Kidney (tissue), 14 donors: ENCODE measurements around the gene SPRR5. TPM values are rescaled to one million over a fixed set of nuclear protein-coding genes. Genes with fewer than 3 reads are reported as not detected.

ENCODE experiments used
- DNase-seq, 5 donors: peaks; one replicate each; pipeline ENCODE4 v3.0.0-alpha.2; 2013 to 2020
- FAIRE-seq: peaks from 2 replicates; lab custom pipeline; 2012; peaks lifted over from hg19 to GRCh38; lab: Jason Lieb, UNC
- H3K27ac ChIP-seq, 2 donors: one replicate each; pipeline ENCODE4 v1.7.0; 2013; ENCODE audit warnings: low read depth in 2 of 2, low read length in 2 of 2, inconsistent platforms in 1 of 2
- H3K27me3 ChIP-seq: one replicate; pipeline ENCODE4 v1.7.1; 2013; ENCODE audit warnings: low read length, inconsistent platforms; ENCODE audit not compliant: control insufficient read depth, insufficient read depth
- H3K36me3 ChIP-seq, 3 donors: one replicate each; pipeline versions ENCODE4 v1.7.0 to v1.7.1; 2013; ENCODE audit warnings: low read length in 3 of 3, control low read depth in 1 of 3, inconsistent platforms in 1 of 3; ENCODE audit not compliant: insufficient read depth in 3 of 3, control insufficient read depth in 2 of 3
- H3K4me1 ChIP-seq, 3 donors: one replicate each; pipeline versions ENCODE4 v1.7.0 to v1.7.1; 2013; ENCODE audit warnings: low read length in 3 of 3, inconsistent platforms in 1 of 3, low read depth in 1 of 3; ENCODE audit not compliant: control insufficient read depth in 2 of 3, insufficient read depth in 2 of 3
- H3K4me3 ChIP-seq, 3 donors: one replicate each; pipeline versions ENCODE4 v1.7.0 to v1.8.1; 2013; ENCODE audit warnings: low read length in 3 of 3, control low read depth in 1 of 3, inconsistent platforms in 1 of 3
- H3K9ac ChIP-seq, 3 donors: one replicate each; pipeline versions ENCODE4 v1.7.0 to v1.7.1; 2013; ENCODE audit warnings: low read length in 3 of 3, control low read depth in 1 of 3, inconsistent platforms in 1 of 3
- H3K9me3 ChIP-seq, 3 donors: one replicate each; pipeline versions ENCODE4 v1.7.0 to v1.7.1; 2013; ENCODE audit warnings: low read length in 3 of 3, control low read depth in 1 of 3, inconsistent platforms in 1 of 3; ENCODE audit not compliant: control insufficient read depth in 2 of 3, insufficient read depth in 1 of 3
- CTCF ChIP-seq: IDR thresholded peaks from 3 replicates; pipeline ENCODE4 v1.5.1; 2012; ENCODE audit warnings: mild to moderate bottlenecking, moderate library complexity, borderline replicate concordance; ENCODE audit not compliant: insufficient read depth; ENCODE audit errors: extremely low read depth
- intact Hi-C: fragments of 100-400 bp; cut with DNase I; formaldehyde crosslinking; loops from one replicate; pipeline ENCODE4 v1.11.1; 2022
- polyA plus RNA-seq: library from polyadenylated mRNA; stranded (reverse); fragments of 350-450 nt; fragmentation: Illumina TruSeq; extraction: RNeasy Lipid Tissue Mini Kit (QIAGEN cat#74804); gene quantifications from one replicate; pipeline ENCODE4 v1.2.3, GENCODE V29; 2014; ENCODE audit warnings: low read depth, low replicate concordance; ENCODE audit not compliant: insufficient read depth
- total RNA-seq: library from RNA; stranded (reverse); fragmentation: NEBNext Ultra II Directional; extraction: Animal tissue kit (Norgen Biotek cat#: 25700); gene quantifications from one replicate; pipeline ENCODE4 v1.2.1, GENCODE V29; 2021
- donor health status: control.
- donor health status: control.
- donor health status: control.
- donor health status: control.
- donor health status: control.
- donor health status: DM: yes; HTN: yes; CAD: no.
- donor health status: Normal renal cell carcinoma (clear cell type).

The SPRR5 gene
- total and polyA plus RNA-seq, 2 donors from 2014 or later: not detected

GRCh38 chr1:152981146-152981871 is 34.3 kb downstream of the SPRR5 start:
- DNase-seq (peak in 1 of 5 donors; percentile 23), FAIRE-seq (no peak)
- Histone ChIP-seq H3K27ac (no peak overlapping the region), H3K9me3 (no peaks in the 10 kb centered on the region), H3K9ac (no peak overlapping the region), H3K4me3 (no peak overlapping the region), H3K27me3 (no peaks in the 10 kb centered on the region), H3K4me1 (peaks cover 0 to 3% (median 0%) of the 10 kb centered on the region in 3 donors), H3K36me3 (no peaks in the 10 kb centered on the region)
- intact Hi-C loops: no loop called here
- no peak for TF ChIP-seq CTCF

GRCh38 chr1:152982076-152982475 is 35.1 kb downstream of the SPRR5 start:
- Histone ChIP-seq H3K4me3 (no peak overlapping the region), H3K36me3 (no peaks in the 10 kb centered on the region), H3K27ac (no peak overlapping the region), H3K4me1 (peaks cover 0 to 3% (median 0%) of the 10 kb centered on the region in 3 donors), H3K9me3 (no peaks in the 10 kb centered on the region), H3K27me3 (no peaks in the 10 kb centered on the region), H3K9ac (no peak overlapping the region)
- FAIRE-seq (no peak), DNase-seq (no peak)
- intact Hi-C loops: no loop called here
- TF ChIP-seq CTCF: no peak

GRCh38 chr1:152983234-152983633 is 36.2 kb downstream of the SPRR5 start:
- H3K9me3 ChIP-seq: peaks cover 0 to 1% (median 0%) of the 10 kb centered on the region in 3 donors
- H3K36me3 ChIP-seq: no peaks in the 10 kb centered on the region
- no peaks in the 10 kb centered on the region for H3K27me3 ChIP-seq
- H3K9ac ChIP-seq: no peak overlapping the region
- FAIRE-seq (no peak), DNase-seq (no peak)
- no peak for TF ChIP-seq CTCF
- no peak overlapping the region for H3K4me3 ChIP-seq
- H3K27ac ChIP-seq: no peak overlapping the region
- intact Hi-C loops: no loop called here
- H3K4me1 ChIP-seq: peaks cover 0 to 3% (median 0%) of the 10 kb centered on the region in 3 donors
